ENCODE measurements around the gene AK9.

Gene AK9

DNA sequence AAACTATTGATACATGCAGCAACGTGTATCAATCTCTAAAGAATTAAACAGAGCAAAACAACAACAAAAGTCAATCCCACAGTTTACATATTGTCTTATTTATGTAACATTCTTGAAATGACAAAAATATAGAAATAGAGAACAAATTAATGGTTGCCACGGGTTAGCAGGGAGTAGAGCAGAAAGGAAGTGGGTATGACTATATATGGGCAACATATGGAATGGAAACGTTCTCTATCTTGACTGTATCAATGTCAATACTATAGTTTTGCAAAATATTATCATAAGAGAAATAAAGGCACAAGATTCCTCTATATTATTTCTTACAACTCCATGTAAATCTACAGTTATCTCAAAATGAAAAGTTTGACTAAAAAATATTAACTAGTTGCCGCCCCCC lies 12.8 kb downstream of the AK9 start:
- TF ChIP-seq CTCF (IDR thresholded peaks at IDR 0.05): no peak
- H3K27me3 ChIP-seq (ENCODE audit: control insufficient read depth, insufficient read depth, low read length): no peaks in the 10 kb centered on the region
- no peak overlapping the region for H3K4me3 ChIP-seq (ENCODE audit: low read depth, low read length)
- no peak overlapping the region for H3K27ac ChIP-seq
- peaks cover 2% of the 10 kb centered on the region for H3K79me2 ChIP-seq
- H3K4me1 ChIP-seq: no peaks in the 10 kb centered on the region
- no peaks in the 10 kb centered on the region for H3K36me3 ChIP-seq (ENCODE audit: control insufficient read depth, insufficient read depth, low read length)
- H3K9ac ChIP-seq: no peak overlapping the region
- no peaks in the 10 kb centered on the region for H3K9me3 ChIP-seq (ENCODE audit: control insufficient read depth, low read length)
- no peak overlapping the region for H2AFZ ChIP-seq
- H3K4me2 ChIP-seq (ENCODE audit: low read length): no peak overlapping the region

- H3K4me2 ChIP-seq (ENCODE audit: low read length): no peak overlapping the region
- H3K36me3 ChIP-seq (ENCODE audit: control insufficient read depth, insufficient read depth, low read length): no peaks in the 10 kb centered on the region
- no peaks in the 10 kb centered on the region for H3K4me1 ChIP-seq
- H3K9ac ChIP-seq: no peak overlapping the region
- no peak for TF ChIP-seq CTCF (IDR thresholded peaks at IDR 0.05)
- no peak overlapping the region for H3K27ac ChIP-seq
- H3K27me3 ChIP-seq (ENCODE audit: control insufficient read depth, insufficient read depth, low read length): no peaks in the 10 kb centered on the region
- no peak overlapping the region for H3K4me3 ChIP-seq (ENCODE audit: low read depth, low read length)
- H2AFZ ChIP-seq: no peak overlapping the region
- peaks cover 2% of the 10 kb centered on the region for H3K79me2 ChIP-seq
- no peaks in the 10 kb centered on the region for H3K9me3 ChIP-seq (ENCODE audit: control insufficient read depth, low read length)
Observed at GRCh38 chr6:109676724-109677123, 14.3 kb downstream of the AK9 start.

GRCh38 chr6:109672839-109673238 lies 18.2 kb downstream of the AK9 start:
- Histone ChIP-seq H3K4me2 (ENCODE audit: low read length) (no peak overlapping the region), H3K36me3 (ENCODE audit: control insufficient read depth, insufficient read depth, low read length) (no peaks in the 10 kb centered on the region), H3K27ac (no peak overlapping the region), H2AFZ (no peak overlapping the region), H3K9me3 (ENCODE audit: control insufficient read depth, low read length) (no peaks in the 10 kb centered on the region), H3K27me3 (ENCODE audit: control insufficient read depth, insufficient read depth, low read length) (no peaks in the 10 kb centered on the region), H3K9ac (no peak overlapping the region), H3K79me2 (no peaks in the 10 kb centered on the region), H3K4me1 (no peaks in the 10 kb centered on the region), H3K4me3 (ENCODE audit: low read depth, low read length) (no peak overlapping the region)
- no peak for TF ChIP-seq CTCF (IDR thresholded peaks at IDR 0.05)

DNA sequence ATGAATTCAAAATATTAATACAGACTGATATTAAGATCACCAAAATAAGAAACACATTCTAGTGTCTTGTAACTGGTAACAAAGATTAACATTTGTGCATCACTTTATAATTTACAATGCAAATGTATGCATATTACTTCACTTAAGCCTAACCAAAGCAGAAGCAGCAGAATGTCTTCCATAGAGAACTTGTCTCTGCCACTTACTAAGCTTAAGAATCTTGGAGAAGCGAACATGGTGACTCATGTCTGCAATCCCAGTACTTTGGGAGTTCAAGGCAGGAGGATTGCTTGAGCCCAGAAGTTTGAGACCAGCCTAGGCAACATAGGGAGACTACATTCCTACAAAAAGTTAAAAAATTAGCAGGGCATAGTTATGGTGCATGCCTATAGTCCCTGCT lies 18.8 kb downstream of the AK9 start:
- no peak for TF ChIP-seq CTCF (IDR thresholded peaks at IDR 0.05)
- no peaks in the 10 kb centered on the region for H3K4me1 ChIP-seq
- no peak overlapping the region for H2AFZ ChIP-seq
- H3K9me3 ChIP-seq (ENCODE audit: control insufficient read depth, low read length): no peaks in the 10 kb centered on the region
- H3K79me2 ChIP-seq: no peaks in the 10 kb centered on the region
- H3K36me3 ChIP-seq (ENCODE audit: control insufficient read depth, insufficient read depth, low read length): no peaks in the 10 kb centered on the region
- H3K4me2 ChIP-seq (ENCODE audit: low read length): no peak overlapping the region
- no peaks in the 10 kb centered on the region for H3K27me3 ChIP-seq (ENCODE audit: control insufficient read depth, insufficient read depth, low read length)
- no peak overlapping the region for H3K9ac ChIP-seq
- no peak overlapping the region for H3K4me3 ChIP-seq (ENCODE audit: low read depth, low read length)
- H3K27ac ChIP-seq: no peak overlapping the region

DNA sequence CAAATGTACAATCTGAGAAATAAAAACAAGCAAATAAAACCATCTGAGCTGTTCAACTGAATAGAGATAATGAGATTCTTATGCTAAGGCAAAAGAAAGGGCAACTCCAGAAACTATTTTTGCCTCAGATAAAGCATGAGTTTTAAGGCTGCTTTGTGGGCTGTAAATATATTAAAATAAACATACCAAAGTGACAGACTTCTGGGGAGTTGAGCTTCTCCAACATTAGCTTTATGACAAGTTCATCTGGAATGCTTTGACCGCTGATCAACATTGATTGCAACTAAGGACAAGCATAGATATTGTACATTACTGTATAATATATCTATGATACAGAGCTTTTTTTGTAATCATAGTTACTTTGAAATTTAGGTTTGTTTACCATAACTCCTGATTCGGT lies 19.3 kb downstream of the AK9 start:
- Histone ChIP-seq H3K4me1 (no peaks in the 10 kb centered on the region), H3K4me2 (ENCODE audit: low read length) (no peak overlapping the region), H3K4me3 (ENCODE audit: low read depth, low read length) (no peak overlapping the region), H3K27me3 (ENCODE audit: control insufficient read depth, insufficient read depth, low read length) (no peaks in the 10 kb centered on the region), H3K79me2 (no peaks in the 10 kb centered on the region), H3K27ac (no peak overlapping the region), H2AFZ (no peak overlapping the region), H3K9me3 (ENCODE audit: control insufficient read depth, low read length) (no peaks in the 10 kb centered on the region), H3K9ac (no peak overlapping the region), H3K36me3 (ENCODE audit: control insufficient read depth, insufficient read depth, low read length) (no peaks in the 10 kb centered on the region)
- TF ChIP-seq CTCF (IDR thresholded peaks at IDR 0.05): no peak
